ENCODE results near the gene SMYD3. TPM values are rescaled to one million over a fixed set of nuclear protein-coding genes. Genes with fewer than 3 reads are reported as not detected.

SMYD3 gene
- total RNA-seq, 3 donors from 2014 or later: 16.3 to 18.0 (median 16.4) TPM

GRCh38 chr1:246533371-246533905 lies 26.4 kb upstream of the SMYD3 start:
- Histone ChIP-seq H3K9me3 (peaks cover 8% of the 10 kb centered on the region), H3K36me3 (ENCODE audit: low read depth) (no peaks in the 10 kb centered on the region), H3K4me1 (ENCODE audit: low read depth) (no peaks in the 10 kb centered on the region), H3K4me3 (no peak overlapping the region)
- intact Hi-C loops (cut with DNase I, micrococcal nuclease): no loop called here
- DNase-seq (no peak), ATAC-seq (no peak)
- TF ChIP-seq CTCF (IDR thresholded peaks at IDR 0.05): no peak

GRCh38 chr1:246532519-246532918 lies 25.4 kb upstream of the SMYD3 start:
- intact Hi-C loops (cut with DNase I, micrococcal nuclease): no loop called here
- H3K36me3 ChIP-seq (ENCODE audit: low read depth): no peaks in the 10 kb centered on the region
- H3K9me3 ChIP-seq: peaks cover 8% of the 10 kb centered on the region
- ATAC-seq (no peak), DNase-seq (no peak)
- no peaks in the 10 kb centered on the region for H3K4me1 ChIP-seq (ENCODE audit: low read depth)
- no peak overlapping the region for H3K4me3 ChIP-seq
- TF ChIP-seq CTCF (IDR thresholded peaks at IDR 0.05): no peak

GRCh38 chr1:246530482-246530881 lies 23.4 kb upstream of the SMYD3 start:
- no peak overlapping the region for H3K4me3 ChIP-seq
- H3K4me1 ChIP-seq (ENCODE audit: low read depth): no peaks in the 10 kb centered on the region
- DNase-seq (no peak), ATAC-seq (no peak)
- TF ChIP-seq CTCF (IDR thresholded peaks at IDR 0.05): no peak
- H3K36me3 ChIP-seq (ENCODE audit: low read depth): no peaks in the 10 kb centered on the region
- intact Hi-C loops (cut with DNase I, micrococcal nuclease): no loop called here
- H3K9me3 ChIP-seq: peaks cover 8% of the 10 kb centered on the region

- intact Hi-C loops (cut with DNase I, micrococcal nuclease): no loop called here
Measured at GRCh38 chr1:246528933-246529731, 22.1 kb upstream of the SMYD3 start.

GRCh38 chr1:246527402-246528088 lies 20.5 kb upstream of the SMYD3 start:
- no peak overlapping the region for H3K4me3 ChIP-seq
- TF ChIP-seq CTCF (IDR thresholded peaks at IDR 0.05): no peak
- intact Hi-C loops (cut with DNase I, micrococcal nuclease): no loop called here
- no peaks in the 10 kb centered on the region for H3K36me3 ChIP-seq (ENCODE audit: low read depth)
- peaks cover 8% of the 10 kb centered on the region for H3K9me3 ChIP-seq
- no peaks in the 10 kb centered on the region for H3K4me1 ChIP-seq (ENCODE audit: low read depth)
- ATAC-seq: peak; percentile 67
- no peak for DNase-seq

More at GRCh38 chr1:246528933-246529731, 22.1 kb upstream of the SMYD3 start:
- ATAC-seq (no peak), DNase-seq (no peak)
- TF ChIP-seq CTCF (IDR thresholded peaks at IDR 0.05): no peak
- Histone ChIP-seq H3K9me3 (peaks cover 8% of the 10 kb centered on the region), H3K36me3 (ENCODE audit: low read depth) (no peaks in the 10 kb centered on the region), H3K4me1 (ENCODE audit: low read depth) (no peaks in the 10 kb centered on the region), H3K4me3 (no peak overlapping the region)

Data from mucosa of descending colon (tissue), 3 donors.